SHP77 (cell line): Measurements from ENCODE around the gene FCRL1.

ENCODE experiments used
- DNase-seq, 2 experiments: peaks; one replicate each; lab custom pipeline; 2025; lab: John Stamatoyannopoulos, UW

FCRL1 gene

DNA sequence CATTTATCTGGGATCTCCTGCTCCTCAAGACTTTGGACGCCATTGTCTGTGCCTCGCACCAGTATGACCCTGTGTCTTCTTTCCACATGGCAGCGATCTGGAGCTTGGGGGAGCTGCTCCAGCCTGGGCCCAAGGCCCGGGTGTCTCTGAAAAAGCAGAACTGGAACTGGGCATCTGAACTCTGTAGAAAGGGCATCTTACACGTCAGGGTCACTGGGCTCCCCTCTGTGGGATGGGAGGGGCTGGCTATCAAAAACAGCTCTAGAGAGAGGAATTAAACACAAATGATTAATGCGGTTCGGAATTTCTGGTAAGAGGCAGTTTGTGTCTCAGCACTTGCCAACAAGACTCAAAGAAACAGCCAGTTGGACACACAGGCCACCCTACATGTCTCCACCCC lies 16.1 kb downstream of the FCRL1 start:
- no peak for DNase-seq

GRCh38 chr1:157799996-157800395 lies 19.9 kb downstream of the FCRL1 start:
- DNase-seq, result no peak

DNA sequence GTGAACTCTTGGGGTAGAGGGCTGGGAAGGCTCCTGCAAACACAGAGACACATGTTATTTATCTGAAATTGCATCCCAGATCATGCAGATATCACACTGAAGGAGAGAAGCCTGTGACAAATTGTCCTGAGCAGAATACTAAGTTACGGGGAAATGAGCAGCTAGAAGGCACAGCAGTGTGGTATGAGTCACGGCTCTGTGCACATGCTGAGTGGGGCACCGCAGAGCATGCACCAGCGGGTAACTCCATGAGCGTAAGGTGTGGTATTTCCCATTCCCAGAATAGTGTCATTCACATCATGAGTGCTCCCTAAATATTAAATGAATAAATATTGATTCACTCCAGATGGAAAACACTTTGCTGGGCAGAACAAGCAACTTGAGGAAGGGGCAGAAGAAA lies 21.7 kb downstream of the FCRL1 start:
- no peak for DNase-seq

DNA sequence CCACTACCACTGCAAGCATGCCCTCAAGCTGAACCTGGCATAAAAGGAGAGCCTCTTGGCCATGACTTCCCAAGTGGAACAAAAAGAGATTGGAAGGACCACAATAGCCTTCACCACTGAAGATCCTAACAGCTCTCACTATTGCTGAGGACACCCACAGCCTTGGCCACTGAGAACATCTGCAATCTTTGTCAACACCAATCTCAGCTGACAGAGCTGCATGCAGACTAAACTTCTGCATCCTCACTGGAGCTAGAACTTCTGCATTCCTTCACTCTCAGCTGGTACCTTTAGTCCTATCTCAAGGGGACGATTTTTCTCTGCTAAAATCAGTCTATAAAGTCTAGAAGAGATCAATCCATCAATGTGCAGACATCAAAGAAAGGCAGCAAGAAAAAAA lies 34.7 kb downstream of the FCRL1 start:
- no peak for DNase-seq

DNA sequence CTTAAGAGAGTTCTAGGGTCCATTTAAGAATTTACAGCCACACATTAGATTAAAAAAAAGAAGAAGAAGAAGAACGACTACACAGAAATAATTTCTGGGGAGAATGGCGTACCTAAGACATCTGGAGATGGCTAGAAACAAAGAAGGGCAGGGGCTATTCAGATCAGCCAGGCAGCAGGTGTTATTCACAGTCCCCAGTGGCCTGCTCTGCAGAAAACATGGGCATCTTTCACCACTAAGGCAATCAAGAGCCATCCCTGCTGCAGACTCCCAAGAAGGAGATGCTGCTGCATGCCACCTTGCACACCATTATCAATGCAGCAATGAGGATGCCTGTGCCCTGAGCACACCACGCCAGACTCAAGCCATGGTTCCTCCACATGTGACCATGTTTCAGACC lies 35.1 kb downstream of the FCRL1 start:
- DNase-seq, result no peak

- no peak for DNase-seq
Measured at GRCh38 chr1:157782931-157783330, 37.0 kb downstream of the FCRL1 start.

GRCh38 chr1:157781048-157781447 lies 38.9 kb downstream of the FCRL1 start:
- DNase-seq, result no peak

GRCh38 chr1:157776971-157777391 lies 42.9 kb downstream of the FCRL1 start, which contains the start of gene FCRL2:
FCRL2 (minus strand) TSS chr1:157777132; CDS start chr1:157777073, 59 bp downstream.
- no peak for DNase-seq

GRCh38 chr1:157775101-157775870 lies 44.6 kb downstream of the FCRL1 start:
- DNase-seq, result no peak

DNA sequence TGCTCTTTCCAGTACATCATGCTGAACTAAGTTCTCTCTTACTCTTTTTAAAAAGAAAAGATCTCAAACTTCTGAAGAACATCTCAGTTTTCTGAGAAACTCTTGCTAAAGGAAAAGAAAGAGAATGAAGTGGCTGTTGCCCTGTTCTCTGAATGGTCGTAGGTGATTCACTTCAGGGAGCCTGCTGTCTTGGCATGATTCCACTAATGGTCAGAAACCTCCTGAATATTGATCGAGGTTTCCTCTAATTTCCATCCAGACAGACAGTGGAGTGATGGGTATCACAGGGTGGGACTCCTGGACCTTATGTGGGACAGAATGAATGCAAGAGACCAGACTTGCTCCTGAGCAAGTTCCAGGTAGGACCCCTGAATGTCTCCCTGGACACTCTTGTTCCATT lies 45.5 kb downstream of the FCRL1 start:
- DNase-seq, result no peak

DNA sequence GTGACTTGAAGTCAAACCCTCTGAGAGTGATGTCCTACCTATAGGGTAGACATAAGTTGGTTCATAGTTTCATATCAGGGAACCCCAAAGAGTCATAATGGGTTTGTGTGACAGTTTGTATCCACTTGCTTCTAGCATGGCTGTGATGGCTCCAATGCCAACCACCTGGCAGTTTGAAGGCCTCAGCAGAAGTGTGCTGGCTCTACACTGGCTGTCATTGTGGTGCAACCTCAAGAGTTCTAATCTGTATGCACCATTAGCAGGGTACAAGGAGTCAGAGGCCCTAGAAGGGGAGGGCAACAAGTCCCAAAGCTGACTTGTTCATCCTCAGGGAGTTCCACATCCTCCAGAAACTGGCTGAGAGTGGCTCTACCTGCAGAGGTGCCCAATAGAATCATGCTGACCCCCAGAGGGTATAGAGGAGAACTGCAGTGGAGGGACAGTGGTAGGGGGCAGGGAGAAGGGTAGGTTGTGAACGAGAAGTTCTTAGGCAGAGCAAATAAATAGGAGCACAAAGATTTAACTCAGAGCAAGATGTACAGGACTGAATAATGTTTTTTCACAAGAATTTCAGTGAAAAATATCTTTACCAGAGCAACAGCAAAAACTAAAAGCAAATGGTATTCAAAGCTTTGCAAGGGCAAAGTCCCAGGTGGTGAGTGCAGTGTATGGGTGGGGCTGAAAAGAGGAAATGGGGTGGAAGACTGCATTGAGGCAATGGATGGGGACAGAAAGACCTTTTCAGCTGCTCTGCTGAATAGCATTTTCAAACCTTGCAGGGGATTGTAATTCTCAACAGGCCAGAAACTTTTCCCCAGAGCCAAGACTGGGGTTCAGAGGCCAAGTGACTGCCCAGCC lies 46.2 kb downstream of the FCRL1 start:
- no peak for DNase-seq

- no peak for DNase-seq
Measured at GRCh38 chr1:157771661-157772425, 48.1 kb downstream of the FCRL1 start.

- DNase-seq, result no peak
Measured at GRCh38 chr1:157770442-157771043, 49.4 kb downstream of the FCRL1 start.

GRCh38 chr1:157766792-157767191 lies 53.1 kb downstream of the FCRL1 start:
- no peak for DNase-seq

- DNase-seq, result no peak
Measured at GRCh38 chr1:157758018-157758417, 61.9 kb downstream of the FCRL1 start.

GRCh38 chr1:157753611-157754010 lies 66.3 kb downstream of the FCRL1 start:
- no peak for DNase-seq

DNA sequence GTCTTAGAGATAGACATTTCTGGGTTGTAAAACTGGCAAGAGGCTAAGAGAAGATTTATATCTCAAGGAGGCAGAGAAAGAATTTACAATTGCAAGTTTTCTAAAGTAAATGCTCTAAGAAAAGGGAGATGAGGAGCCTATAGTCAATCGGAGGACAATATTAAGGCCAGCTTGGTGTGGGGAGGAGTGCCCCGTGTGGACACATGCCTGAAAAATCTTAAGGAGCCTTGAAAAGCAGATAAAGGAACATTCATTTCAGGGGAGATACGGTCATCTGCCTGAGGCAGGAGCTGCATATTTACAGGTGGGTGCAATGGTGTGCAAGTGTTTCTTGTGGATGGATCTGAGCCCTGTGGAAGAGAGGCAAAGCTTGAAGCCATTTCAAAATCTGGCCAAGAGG lies 68.6 kb downstream of the FCRL1 start:
- DNase-seq, result no peak

DNA sequence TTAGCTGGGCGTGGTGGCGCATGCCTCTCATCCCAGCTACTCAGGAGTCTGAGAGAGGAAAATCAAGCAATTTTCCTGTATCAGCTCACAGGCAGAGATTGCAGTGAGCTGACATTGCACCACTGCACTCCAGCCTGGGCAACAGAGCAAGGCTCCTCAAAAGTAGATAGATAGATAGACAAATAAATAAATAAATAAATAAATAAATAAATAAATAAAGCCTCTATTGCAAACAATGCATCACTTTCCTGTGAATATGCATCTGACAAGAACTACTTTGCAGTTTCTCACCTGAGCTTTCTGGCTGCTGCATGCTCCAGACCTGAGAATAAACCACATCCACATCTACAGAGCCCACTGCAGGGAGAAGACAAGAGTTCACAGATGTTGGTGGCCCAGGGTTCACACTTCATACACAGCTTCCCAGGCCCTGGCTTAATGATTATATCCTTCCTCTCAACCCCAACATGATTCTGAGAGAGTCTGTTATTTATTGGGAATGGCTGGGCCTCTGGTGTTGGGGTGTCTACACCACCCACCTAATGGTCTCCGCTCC lies 71.6 kb downstream of the FCRL1 start:
- DNase-seq, result no peak
